Neuronal stem cell (in vitro differentiated cells): ENCODE measurements around the gene HMGCR.
A peak's percentile ranks its signal among the peaks of the same experiment; 100 is the strongest.

Experiments used
- DNase-seq: peaks from one replicate; pipeline ENCODE4 v3.0.0-alpha.2; 2013; ENCODE audit warnings: low spot score
- H2AFZ ChIP-seq: one replicate; pipeline ENCODE4 v1.6.1; 2013; ENCODE audit warnings: mild to moderate bottlenecking, low read length, inconsistent platforms
- H2AK5ac ChIP-seq: 2 replicates; pipeline ENCODE4 v1.6.1; 2013; ENCODE audit warnings: low read depth, mild to moderate bottlenecking, inconsistent platforms, low read length, moderate library complexity, mixed read lengths
- H2BK120ac ChIP-seq: 2 replicates; pipeline ENCODE4 v1.6.1; 2013; ENCODE audit warnings: low read depth, mild to moderate bottlenecking, inconsistent platforms, low read length, moderate library complexity, mixed read lengths
- H2BK12ac ChIP-seq: one replicate; pipeline ENCODE4 v1.6.1; 2013; ENCODE audit warnings: low read length, inconsistent platforms
- H2BK15ac ChIP-seq: 2 replicates; pipeline ENCODE4 v1.6.1; 2013; ENCODE audit warnings: mild to moderate bottlenecking, low read length, inconsistent platforms, mixed read lengths
- H2BK5ac ChIP-seq: one replicate; pipeline ENCODE4 v1.6.1; 2013; ENCODE audit warnings: inconsistent platforms, mild to moderate bottlenecking, low read length, moderate library complexity
- H3K14ac ChIP-seq: one replicate; pipeline ENCODE4 v1.6.1; 2013; ENCODE audit warnings: low read length, inconsistent platforms
- H3K18ac ChIP-seq: 2 replicates; pipeline ENCODE4 v1.6.1; 2013; ENCODE audit warnings: low read length, inconsistent platforms
- H3K23ac ChIP-seq: 2 replicates; pipeline ENCODE4 v1.6.1; 2013; ENCODE audit warnings: low read depth, mild to moderate bottlenecking, mixed read lengths, low read length, inconsistent platforms; ENCODE audit not compliant: poor library complexity
- H3K27ac ChIP-seq: replicated peaks from 3 replicates; pipeline ENCODE4 v1.5.1; 2013; ENCODE audit warnings: low read length, inconsistent platforms
- H3K27me3 ChIP-seq, 3 experiments: 2 replicates each; pipeline ENCODE4 v1.6.1; 2013; ENCODE audit warnings: low read length in 3 of 3, mild to moderate bottlenecking in 2 of 3, inconsistent platforms in 1 of 3, low read depth in 1 of 3, mixed read lengths in 1 of 3, moderate library complexity in 1 of 3; ENCODE audit not compliant: control insufficient read depth in 3 of 3, insufficient read depth in 3 of 3
- H3K36me3 ChIP-seq, 2 donors: replicated peaks in 1 of 2; 2 replicates each; pipeline ENCODE4 v1.6.1; 2013; ENCODE audit warnings: low read length in 2 of 2; ENCODE audit not compliant: control insufficient read depth in 2 of 2, insufficient read depth in 2 of 2
- H3K4ac ChIP-seq: 2 replicates; pipeline ENCODE4 v1.6.1; 2013; ENCODE audit warnings: inconsistent platforms, mild to moderate bottlenecking, low read length, moderate library complexity
- H3K4me1 ChIP-seq, 2 donors: 1 replicate in 1 of 2; 2 replicates in 1 of 2; pipeline ENCODE4 v1.6.1; 2013; ENCODE audit warnings: low read length in 2 of 2, low read depth in 1 of 2; ENCODE audit not compliant: control insufficient read depth in 2 of 2, insufficient read depth in 1 of 2
- H3K4me2 ChIP-seq: one replicate; pipeline ENCODE4 v1.6.1; 2013; ENCODE audit warnings: mild to moderate bottlenecking, low read length, inconsistent platforms; ENCODE audit not compliant: insufficient read depth, poor library complexity, severe bottlenecking
- H3K4me3 ChIP-seq, 2 donors: 2 replicates each; pipeline ENCODE4 v1.5.1; 2013; ENCODE audit warnings: low read length in 2 of 2, mild to moderate bottlenecking in 2 of 2, inconsistent platforms in 1 of 2, moderate library complexity in 1 of 2
- H3K79me1 ChIP-seq: one replicate; pipeline ENCODE4 v1.6.1; 2013; ENCODE audit warnings: low read depth, mild to moderate bottlenecking, inconsistent platforms, low read length, moderate library complexity
- H3K9ac ChIP-seq: one replicate; pipeline ENCODE4 v1.6.1; 2013; ENCODE audit warnings: mild to moderate bottlenecking, low read depth, low read length, inconsistent platforms; ENCODE audit not compliant: poor library complexity
- H3K9me3 ChIP-seq, 2 donors: replicated peaks in 1 of 2; 2 replicates each; pipeline versions ENCODE3 to v1.6.1; 2013; ENCODE audit warnings: low read length in 2 of 2, mild to moderate bottlenecking in 2 of 2, inconsistent platforms in 1 of 2, low read depth in 1 of 2, mixed read lengths in 1 of 2, moderate library complexity in 1 of 2; ENCODE audit not compliant: control insufficient read depth in 2 of 2, insufficient read depth in 1 of 2
- H4K8ac ChIP-seq: one replicate; pipeline ENCODE4 v1.6.1; 2013; ENCODE audit warnings: low read depth, mild to moderate bottlenecking, inconsistent platforms, low read length, moderate library complexity
- H4K91ac ChIP-seq: one replicate; pipeline ENCODE4 v1.6.1; 2013; ENCODE audit warnings: low read length, low read depth, mild to moderate bottlenecking, inconsistent platforms; ENCODE audit not compliant: poor library complexity
- WGBS, 2 donors: extraction: QIAGEN DNeasy Blood & Tissue Kit; methylation state at CpG; one replicate each; pipeline ENCODE4 v1.1.7; 2013; ENCODE audit warnings: missing lambda C conversion rate in 2 of 2, mixed read lengths in 1 of 2; ENCODE audit not compliant: insufficient read length in 2 of 2, insufficient replicate concordance in 1 of 2; ENCODE audit errors: extremely low coverage in 2 of 2; 5-methylcytosine and 5-hydroxymethylcytosine counted together

HMGCR gene

DNA sequence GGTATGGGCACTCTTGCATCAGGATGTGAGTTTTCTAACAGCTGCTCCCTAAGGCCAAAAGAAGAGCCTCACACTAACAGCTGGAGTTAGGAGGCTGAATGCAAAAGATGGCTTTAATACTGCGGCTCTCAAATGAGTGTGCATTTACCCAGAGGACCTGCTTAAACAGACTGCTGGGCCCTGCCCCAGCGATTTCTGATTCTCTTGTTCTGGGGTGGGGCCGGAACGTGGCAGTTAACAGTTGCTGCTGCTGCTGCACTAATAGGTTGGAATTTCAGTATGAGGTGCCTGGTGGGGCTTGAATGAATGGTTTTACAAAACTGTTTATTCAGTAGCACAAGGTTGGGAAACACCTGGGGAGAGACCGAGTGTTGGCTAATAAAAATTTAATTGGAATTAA, 26.1 kb downstream of the HMGCR start:
- Histone ChIP-seq H3K27me3 (no peaks in the 10 kb centered on the region), H3K14ac (no peak overlapping the region), H4K8ac (no peak overlapping the region), H2BK120ac (no peak overlapping the region), H3K18ac (no peak overlapping the region), H2BK12ac (no peak overlapping the region), H3K9me3 (no peaks in the 10 kb centered on the region), H3K4ac (no peak overlapping the region), H3K4me1 (no peaks in the 10 kb centered on the region), H2BK5ac (no peak overlapping the region), H2AK5ac (no peak overlapping the region), H3K27ac (peak overlapping the region; percentile 34), H2BK15ac (no peak overlapping the region), H4K91ac (no peak overlapping the region), H3K79me1 (no peaks in the 10 kb centered on the region), H3K36me3 (peaks cover 11 to 62% of the 10 kb centered on the region in 2 donors), H2AFZ (no peak overlapping the region), H3K23ac (no peak overlapping the region), H3K4me3 (no peak overlapping the region), H3K4me2 (no peak overlapping the region), H3K9ac (no peak overlapping the region)
- DNase-seq, result no peak
- no CpG with 5 or more reads among the region's 5 CpGs for WGBS, 2 donors

DNA sequence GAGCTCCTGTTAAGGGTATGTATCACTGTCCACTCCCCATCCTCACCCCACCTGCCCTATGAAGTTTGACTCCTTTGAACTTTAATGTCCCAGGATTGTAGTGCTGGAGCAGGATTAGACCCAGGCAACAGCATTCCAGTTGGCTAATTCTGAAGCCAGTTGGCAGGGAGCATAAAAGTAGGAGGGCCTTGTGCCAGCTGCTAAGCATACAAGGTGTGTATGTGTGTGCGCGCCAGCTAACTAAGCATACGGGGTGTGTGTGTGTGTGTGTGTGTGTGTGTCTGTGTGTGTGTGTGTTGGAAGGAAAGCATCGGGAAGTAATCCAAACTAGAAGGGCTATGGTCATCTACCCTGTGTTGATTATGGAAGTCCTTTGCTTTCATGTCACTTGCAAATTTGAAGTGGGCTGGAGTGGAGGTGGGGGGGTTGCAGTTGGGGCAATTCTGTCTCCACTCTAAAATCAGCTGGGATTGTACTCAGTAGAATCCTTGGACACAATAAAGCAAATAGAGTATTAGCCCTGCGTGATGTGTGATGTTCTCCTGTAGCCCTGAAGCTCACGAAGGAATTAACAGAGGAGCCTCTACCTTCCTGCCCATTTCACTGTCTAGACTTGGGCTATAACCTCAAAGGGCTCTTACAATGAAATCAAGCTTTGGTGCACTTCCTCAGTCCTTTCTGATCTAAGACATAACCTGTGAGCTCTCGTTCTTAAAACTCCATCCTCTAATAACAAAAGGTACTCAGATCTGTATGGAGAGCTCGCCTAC, 26.9 kb downstream of the HMGCR start:
- Histone ChIP-seq H3K27me3 (no peaks in the 10 kb centered on the region), H2BK5ac (no peak overlapping the region), H2BK12ac (no peak overlapping the region), H4K91ac (no peak overlapping the region), H2AK5ac (no peak overlapping the region), H3K27ac (no peak overlapping the region), H2AFZ (no peak overlapping the region), H3K79me1 (no peaks in the 10 kb centered on the region), H3K9ac (no peak overlapping the region), H2BK15ac (no peak overlapping the region), H3K18ac (no peak overlapping the region), H3K14ac (no peak overlapping the region), H2BK120ac (no peak overlapping the region), H3K4me3 (no peak overlapping the region), H3K4me1 (no peaks in the 10 kb centered on the region), H3K4ac (no peak overlapping the region), H4K8ac (no peak overlapping the region), H3K4me2 (no peak overlapping the region), H3K9me3 (no peaks in the 10 kb centered on the region), H3K36me3 (peaks cover 9 to 54% of the 10 kb centered on the region in 2 donors), H3K23ac (no peak overlapping the region)
- DNase-seq, result no peak
- no CpG with 5 or more reads among the region's 8 CpGs for WGBS, 2 donors

DNA sequence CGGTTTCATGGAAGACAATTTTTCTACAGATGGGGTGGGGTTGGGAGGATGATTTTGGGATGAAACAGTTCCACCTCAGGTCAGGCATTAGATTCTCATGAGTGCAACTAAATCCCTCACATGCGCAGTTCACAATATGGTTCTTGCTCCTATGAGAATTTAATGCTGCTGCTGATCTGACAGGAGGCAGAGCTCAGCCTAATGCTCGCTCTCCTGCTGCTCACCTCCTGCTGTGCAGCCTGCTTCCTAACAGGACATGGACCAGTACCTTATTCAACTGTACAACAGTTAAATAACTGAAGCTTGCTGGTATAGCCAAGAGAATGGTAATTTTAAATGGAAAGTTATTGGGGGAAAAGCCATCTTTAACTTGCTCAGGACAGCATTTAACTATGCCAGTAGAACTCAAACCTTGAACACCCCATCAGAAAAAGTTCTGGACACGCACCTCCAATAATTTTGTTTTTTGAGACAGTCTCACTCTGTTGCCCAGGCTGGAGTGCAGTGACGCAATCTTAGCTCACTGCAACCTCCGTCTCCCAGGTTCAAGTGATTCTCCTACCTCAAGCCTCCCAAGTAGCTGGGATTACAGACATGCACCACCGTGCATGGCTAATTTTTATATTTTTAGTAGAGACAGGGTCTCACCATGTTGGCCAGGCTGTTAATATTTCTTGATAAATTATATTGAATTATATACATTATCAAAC, 27.7 kb downstream of the HMGCR start:
- no peak overlapping the region for H3K23ac ChIP-seq
- H3K79me1 ChIP-seq, result no peaks in the 10 kb centered on the region
- H2AK5ac ChIP-seq, result no peak overlapping the region
- no peak overlapping the region for H3K4ac ChIP-seq
- H3K14ac ChIP-seq, result no peak overlapping the region
- no CpG with 5 or more reads among the region's 7 CpGs for WGBS, 2 donors
- H3K4me1 ChIP-seq, result no peaks in the 10 kb centered on the region
- H3K18ac ChIP-seq, result no peak overlapping the region
- H2BK15ac ChIP-seq, result no peak overlapping the region
- H3K9me3 ChIP-seq, result no peaks in the 10 kb centered on the region
- H2BK5ac ChIP-seq, result no peak overlapping the region
- H3K9ac ChIP-seq, result no peak overlapping the region
- DNase-seq, result no peak
- no peak overlapping the region for H3K4me2 ChIP-seq
- H4K91ac ChIP-seq, result no peak overlapping the region
- no peak overlapping the region for H2BK12ac ChIP-seq
- no peaks in the 10 kb centered on the region for H3K27me3 ChIP-seq
- H2BK120ac ChIP-seq, result no peak overlapping the region
- no peak overlapping the region for H3K27ac ChIP-seq
- peaks cover 5 to 46% of the 10 kb centered on the region in 2 donors for H3K36me3 ChIP-seq
- no peak overlapping the region for H2AFZ ChIP-seq
- H3K4me3 ChIP-seq, result no peak overlapping the region
- H4K8ac ChIP-seq, result no peak overlapping the region

DNA sequence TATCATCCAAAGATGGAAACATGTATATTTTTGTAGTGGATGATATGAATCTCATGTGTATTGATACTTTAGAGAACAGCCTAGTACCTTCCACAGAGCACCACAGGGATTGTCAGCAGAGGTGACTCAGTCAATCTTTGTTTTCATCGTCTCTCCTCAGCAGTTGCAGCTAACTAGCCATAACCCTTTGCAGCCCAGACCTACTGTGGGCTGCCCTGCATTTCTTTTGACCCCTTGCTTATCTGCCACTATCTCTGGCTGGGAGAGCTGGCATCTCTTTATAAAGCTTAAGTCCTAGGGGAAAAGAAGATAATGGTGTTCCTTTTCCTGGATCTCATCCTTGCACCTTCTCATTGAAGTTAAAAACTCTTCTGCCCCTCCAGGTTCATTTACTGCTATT, 28.7 kb downstream of the HMGCR start:
- WGBS, 2 donors, result no CpG with 5 or more reads among the region's 1 CpG
- Histone ChIP-seq H4K8ac (no peak overlapping the region), H2BK120ac (no peak overlapping the region), H3K23ac (no peak overlapping the region), H3K18ac (no peak overlapping the region), H3K4me1 (no peaks in the 10 kb centered on the region), H3K36me3 (peaks cover 2 to 36% of the 10 kb centered on the region in 2 donors), H2BK12ac (no peak overlapping the region), H2AFZ (no peak overlapping the region), H3K9ac (no peak overlapping the region), H2BK5ac (no peak overlapping the region), H2AK5ac (no peak overlapping the region), H3K27ac (no peak overlapping the region), H3K4me3 (no peak overlapping the region), H4K91ac (no peak overlapping the region), H3K14ac (no peak overlapping the region), H3K27me3 (no peaks in the 10 kb centered on the region), H2BK15ac (no peak overlapping the region), H3K4me2 (no peak overlapping the region), H3K9me3 (no peaks in the 10 kb centered on the region), H3K79me1 (no peaks in the 10 kb centered on the region), H3K4ac (no peak overlapping the region)
- DNase-seq, result no peak
